ENCODE data around the gene CORO1C.

DNA sequence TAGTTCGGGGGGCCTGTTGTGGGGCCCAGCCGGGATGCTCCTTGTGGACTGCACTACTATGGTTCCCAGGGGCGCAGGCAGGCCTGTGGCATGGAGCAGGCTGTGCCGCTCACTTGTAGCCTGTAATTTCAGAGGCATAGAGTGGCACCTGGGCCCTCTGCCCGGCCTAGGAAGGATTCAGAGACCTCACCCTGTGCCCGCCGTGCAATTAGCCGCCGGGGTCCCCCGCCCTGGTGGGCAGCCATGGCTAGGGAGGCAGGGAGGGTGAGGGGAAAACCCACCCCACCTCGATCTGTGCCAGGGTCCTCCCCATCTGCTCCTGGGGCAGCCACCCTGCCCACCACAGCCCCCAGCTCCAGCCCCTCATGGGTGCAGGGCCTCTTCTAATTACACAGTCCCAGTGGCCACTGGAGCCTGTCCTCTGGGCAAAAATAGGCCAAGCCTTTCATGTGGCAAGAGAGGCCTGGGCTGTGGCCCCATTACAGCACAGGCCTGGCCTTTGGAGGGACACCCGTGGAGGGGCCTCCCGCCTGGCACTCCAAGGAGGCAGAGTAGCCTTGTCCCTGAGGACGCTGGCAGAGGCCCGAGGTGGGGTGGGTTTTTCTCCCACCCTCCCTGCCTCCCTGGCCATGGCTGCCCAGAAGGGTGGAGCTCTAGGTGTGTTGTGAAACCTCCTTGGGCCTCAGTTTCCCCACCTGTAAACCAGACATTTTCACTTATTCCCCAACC, 128.2 kb downstream of the CORO1C start:
- TF ChIP-seq CTCF (IDR thresholded peaks at IDR 0.05) (no peak), POLR2AphosphoS5 (IDR thresholded peaks at IDR 0.05) (no peak), POLR2A (IDR thresholded peaks at IDR 0.05; ENCODE audit: low read depth) (no peak), EP300 (IDR thresholded peaks at IDR 0.05) (no peak)
